PC-9 (cell line): Measurements from ENCODE around the gene NAA50. TPM values are rescaled to one million over a fixed set of nuclear protein-coding genes. Genes with fewer than 3 reads are reported as not detected.

Experiments used
- BruUV-seq: library from RNA; stranded (reverse); fragments of 400-500 nt; replicated peaks from 2 replicates; lab custom pipeline; 2021; lab: Mats Ljungman, UMichigan
- CTCF ChIA-PET: fragments of 300-600 bp; sonication (Branson Sonifier 250); formaldehyde crosslinking; loops from one replicate; lab custom pipeline; 2022; ENCODE audit warnings: antibody characterized with exemption; lab: Charles Lee
- POLR2A ChIA-PET: fragments of 300-600 bp; sonication (Branson Sonifier 250); formaldehyde crosslinking; loops from one replicate; lab custom pipeline; 2022; ENCODE audit warnings: antibody characterized with exemption; ENCODE audit not compliant: unreplicated experiment; lab: Charles Lee
- DNase-seq, 2 experiments: peaks; one replicate each; pipeline versions ENCODE4 v3.0.0 to v3.0.0-alpha.2; 2015 to 2022; ENCODE audit warnings: mixed read lengths in 1 of 2
- H2AFZ ChIP-seq: fragments of 200-600 bp; sonication (generic); 2 replicates; pipeline ENCODE4 v1.8.1; 2017; ENCODE audit warnings: antibody characterized with exemption
- H3F3A ChIP-seq: fragments of 200-600 bp; sonication (generic); 2 replicates; pipeline ENCODE4 v1.8.1; 2017; ENCODE audit warnings: antibody characterized with exemption, mild to moderate bottlenecking, low read depth; ENCODE audit not compliant: insufficient read depth
- H3K27ac ChIP-seq: fragments of 200-600 bp; sonication (generic); 2 replicates; pipeline ENCODE4 v1.6.1; 2016; ENCODE audit warnings: mixed run types
- H3K27me3 ChIP-seq: fragments of 200-600 bp; sonication (generic); 2 replicates; pipeline ENCODE4 v1.6.1; 2016; ENCODE audit warnings: low read depth, mixed run types; ENCODE audit not compliant: insufficient read depth
- H3K36me3 ChIP-seq: fragments of 200-600 bp; sonication (generic); 2 replicates; pipeline ENCODE4 v1.6.1; 2016; ENCODE audit warnings: low read depth, mixed run types
- H3K4me1 ChIP-seq: fragments of 200-600 bp; sonication (generic); replicated peaks from 2 replicates; pipeline ENCODE4 v1.6.1; 2016; ENCODE audit warnings: mixed run types; ENCODE audit not compliant: insufficient read depth
- H3K4me2 ChIP-seq: fragments of 200-600 bp; sonication (generic); 2 replicates; pipeline ENCODE4 v1.6.1; 2017; ENCODE audit warnings: mixed run types
- H3K4me3 ChIP-seq: fragments of 200-600 bp; sonication (generic); 2 replicates; pipeline ENCODE4 v1.6.1; 2016; ENCODE audit warnings: mixed run types
- H3K79me2 ChIP-seq: fragments of 200-600 bp; sonication (generic); 2 replicates; pipeline ENCODE4 v1.6.1; 2017; ENCODE audit warnings: low read depth, mixed run types
- H3K9me2 ChIP-seq: fragments of 200-600 bp; sonication (generic); 2 replicates; pipeline ENCODE4 v1.8.1; 2017; ENCODE audit warnings: mild to moderate bottlenecking; ENCODE audit not compliant: insufficient read depth
- H3K9me3 ChIP-seq: fragments of 200-600 bp; sonication (generic); 2 replicates; pipeline ENCODE4 v1.8.1; 2016; ENCODE audit warnings: low read depth; ENCODE audit not compliant: insufficient read depth
- H4K20me1 ChIP-seq: fragments of 200-600 bp; sonication (generic); 2 replicates; pipeline ENCODE4 v1.8.1; 2017; ENCODE audit not compliant: insufficient read depth
- CTCF ChIP-seq: fragments of 200-600 bp; sonication (generic); conservative IDR thresholded peaks from 2 replicates; pipeline ENCODE4 v1.6.1; 2017; ENCODE audit warnings: mixed run types, antibody characterized with exemption, mild to moderate bottlenecking, moderate library complexity
- EZH2 ChIP-seq: fragments of 200-600 bp; sonication (generic); IDR thresholded peaks from 2 replicates; pipeline ENCODE4 v1.8.0; 2017; ENCODE audit warnings: antibody characterized with exemption, low read depth
- intact Hi-C: fragments of 100-400 bp; cut with micrococcal nuclease; formaldehyde crosslinking; loops from one replicate; pipeline ENCODE4 v1.10.0; 2022; ENCODE audit not compliant: unreplicated experiment
- total RNA-seq: library from RNA; stranded (reverse); gene quantifications from 2 replicates; pipeline ENCODE4 v1.2.3, GENCODE V29; 2021

Gene NAA50
- total RNA-seq, 1 experiment from 2014 or later, result 221 TPM

- Histone ChIP-seq H3K4me2 (peak within 1 kb of the TSS; percentile 92), H2AFZ (peak within 1 kb of the TSS; percentile 98), H3K4me1 (peaks cover 13% of the 10 kb centered on the region), H3K9me3 (no peaks in the 10 kb centered on the region), H4K20me1 (no peaks in the 10 kb centered on the region), H3F3A (peaks cover 15% of the 10 kb centered on the region; the same call in 1 of the 2 replicates), H3K36me3 (no peaks in the 10 kb centered on the region), H3K4me3 (peak within 1 kb of the TSS; percentile 95), H3K79me2 (peaks cover 29% of the 10 kb centered on the region), H3K9me2 (no peaks in the 10 kb centered on the region), H3K27me3 (no peaks in the 10 kb centered on the region), H3K27ac (peak within 1 kb of the TSS; percentile 69)
- ChIA-PET CTCF (no interaction called here), POLR2A (interaction anchor here (0.5 to 0.6 kb wide), 2 partner anchors 12 to 182 kb away, joined by 3 to 8 read pairs; no protein-coding TSS in a partner anchor)
- TF ChIP-seq CTCF (no peak), EZH2 (no peak)
- DNase-seq, result peak in 1 of 2 experiments; percentile 78
- intact Hi-C loops, result loop anchor here (1.0 to 10.0 kb wide), 3 partner anchors 50 to 1131 kb away; partner anchors contain the start of genes ATG3, NAA50 and SLC35A5
- BruUV-seq, result no TSS peak
Observed at GRCh38 chr3:113695786-113696645, 50.0 kb downstream of the NAA50 start, which contains the start of gene USF3. TSS of gene USF3 (minus strand) at chr3:113696642. CDS start at chr3:113674878, 21,764 bp downstream.

GRCh38 chr3:113695431-113695785, 50.6 kb downstream of the NAA50 start:
- H3K9me3 ChIP-seq, result no peaks in the 10 kb centered on the region
- peak overlapping the region; percentile 49 for H3K27ac ChIP-seq
- no peak for DNase-seq
- POLR2A ChIA-PET, result interaction anchor here (0.6 kb wide), 1 partner anchor 11 kb away, joined by 3 read pairs; no protein-coding TSS in a partner anchor
- H4K20me1 ChIP-seq, result no peaks in the 10 kb centered on the region
- TSS peak; percentile 40 for BruUV-seq
- no peaks in the 10 kb centered on the region for H3K36me3 ChIP-seq
- peak overlapping the region; percentile 92 for H3K4me2 ChIP-seq
- H3K9me2 ChIP-seq, result no peaks in the 10 kb centered on the region
- CTCF ChIA-PET, result no interaction called here
- peaks cover 15% of the 10 kb centered on the region; the same call in 1 of the 2 replicates for H3F3A ChIP-seq
- no peaks in the 10 kb centered on the region for H3K27me3 ChIP-seq
- intact Hi-C loops, result loop anchor here (10.0 kb wide), 2 partner anchors 201 to 1131 kb away; partner anchors contain the start of genes ATG3 and SLC35A5
- H3K4me3 ChIP-seq, result peak overlapping the region; percentile 95
- peaks cover 13% of the 10 kb centered on the region for H3K4me1 ChIP-seq
- H3K79me2 ChIP-seq, result peaks cover 29% of the 10 kb centered on the region
- H2AFZ ChIP-seq, result peak overlapping the region; percentile 97
- TF ChIP-seq CTCF, result no peak
- no peak for TF ChIP-seq EZH2

GRCh38 chr3:113690482-113690881, 55.6 kb downstream of the NAA50 start:
- peaks cover 8% of the 10 kb centered on the region; the same call in 1 of the 2 replicates for H3F3A ChIP-seq
- no peak overlapping the region for H2AFZ ChIP-seq
- no peak for TF ChIP-seq EZH2
- TF ChIP-seq CTCF, result no peak
- DNase-seq, result no peak
- no peak overlapping the region for H3K4me3 ChIP-seq
- no peaks in the 10 kb centered on the region for H4K20me1 ChIP-seq
- intact Hi-C loops, result loop anchor here (10.0 kb wide), 2 partner anchors 196 to 1126 kb away; partner anchors contain the start of genes ATG3 and SLC35A5
- BruUV-seq, result no TSS peak
- peaks cover 7% of the 10 kb centered on the region for H3K4me1 ChIP-seq
- H3K27ac ChIP-seq, result no peak overlapping the region
- no peaks in the 10 kb centered on the region for H3K27me3 ChIP-seq
- no peaks in the 10 kb centered on the region for H3K9me2 ChIP-seq
- no peaks in the 10 kb centered on the region; the same call in 1 of the 2 replicates for H3K9me3 ChIP-seq
- no peaks in the 10 kb centered on the region for H3K36me3 ChIP-seq
- no peak overlapping the region for H3K4me2 ChIP-seq
- POLR2A ChIA-PET, result interaction anchor here (0.5 kb wide), 1 partner anchor 502 kb away, joined by 6 read pairs; no protein-coding TSS in a partner anchor
- CTCF ChIA-PET, result interaction anchor here (0.7 kb wide), 1 partner anchor 623 kb away, joined by 3 read pairs; no protein-coding TSS in a partner anchor
- H3K79me2 ChIP-seq, result peaks cover 25% of the 10 kb centered on the region
